GM18508 (cell line): ENCODE measurements around the gene EFS.
A peak's percentile ranks its signal among the peaks of the same experiment; 100 is the strongest.
"Not testable (repeated sequence)": the region's sequence is repeated elsewhere in the genome, so short reads cannot be mapped to it uniquely, and the experiment has no call there.

Experiments used
- ATAC-seq: cut with Tn5 transposase; IDR thresholded peaks from one replicate; pipeline ENCODE4 v1.9.1; 2021; ENCODE audit warnings: moderate number of reproducible peaks; ENCODE audit not compliant: insufficient read depth, unreplicated experiment

Gene EFS

DNA sequence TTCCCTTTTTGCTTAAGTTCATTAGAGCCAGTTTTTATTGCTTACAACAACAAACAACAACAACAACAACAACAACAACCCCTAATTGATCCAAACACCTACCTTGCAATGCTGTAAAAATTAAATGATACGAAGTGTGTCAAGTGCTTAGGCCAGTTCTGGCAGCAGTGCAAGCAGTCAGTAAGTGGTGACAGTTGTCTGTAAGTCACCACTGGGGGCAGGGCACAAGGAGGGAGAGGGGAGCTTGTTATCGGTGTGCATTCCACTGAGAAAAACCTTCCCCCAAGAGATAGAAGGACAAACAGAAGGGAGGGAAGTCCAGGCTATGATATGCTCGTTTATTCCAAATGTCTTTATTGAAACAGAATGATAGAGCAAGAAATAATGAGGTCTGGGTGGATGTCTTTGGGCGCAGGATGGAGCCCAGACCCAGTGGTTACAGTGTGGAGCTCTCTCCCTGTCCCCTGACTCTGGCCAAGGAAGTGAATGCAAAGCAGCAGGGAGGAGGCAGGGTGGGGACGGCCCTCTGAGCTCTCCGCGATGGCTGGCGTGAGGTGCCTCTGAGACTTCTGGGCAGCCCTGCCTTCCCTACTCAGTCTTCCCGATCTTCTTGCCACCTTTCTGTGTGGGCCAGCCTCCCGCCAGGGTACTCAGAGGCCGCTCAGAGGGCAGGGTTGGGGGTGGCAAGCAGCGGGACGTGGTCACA is 18.8 kb downstream of the EFS start:
- ATAC-seq: no peak

GRCh38 chr14:23344481-23344880 is 20.5 kb downstream of the EFS start:
- no peak for ATAC-seq

DNA sequence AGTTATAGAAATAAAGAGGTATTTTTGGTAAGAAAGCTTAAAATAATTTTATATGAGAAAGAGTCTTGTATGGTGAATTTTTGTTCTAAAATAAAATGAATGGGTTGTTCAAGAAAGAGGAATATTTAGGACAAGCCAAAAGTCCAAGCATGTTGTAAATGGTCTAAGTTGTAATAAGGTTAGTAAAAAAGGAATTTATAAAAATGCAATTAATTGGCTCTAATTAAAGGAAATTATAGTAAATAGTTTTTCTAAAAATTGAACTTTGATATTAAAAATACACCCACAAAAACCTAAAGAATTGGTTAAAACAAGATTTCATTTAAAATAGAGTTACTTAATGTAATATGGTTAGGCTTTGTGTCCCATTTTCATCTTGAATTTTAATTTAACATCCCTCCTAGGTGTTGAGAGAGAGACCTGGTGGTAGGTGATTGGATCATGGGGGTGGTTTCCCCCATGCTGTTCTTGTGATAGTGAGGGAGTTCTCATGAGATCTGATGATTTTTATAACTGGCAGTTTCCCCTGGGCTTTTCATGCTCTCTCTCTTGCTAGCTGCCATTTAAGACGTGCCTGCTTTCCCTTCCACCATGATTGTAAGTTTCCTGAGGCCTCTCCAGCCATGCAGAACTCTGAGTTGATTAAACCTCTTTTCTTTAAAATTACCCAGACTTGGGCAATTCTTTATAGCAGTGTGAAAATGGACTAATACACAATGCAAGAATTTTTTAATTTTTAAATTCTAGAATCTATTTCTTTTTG is 25.3 kb downstream of the EFS start:
- no peak for ATAC-seq

- no peak for ATAC-seq
Observed at GRCh38 chr14:23335623-23336022, 29.3 kb downstream of the EFS start.

GRCh38 chr14:23327947-23328744 is 36.8 kb downstream of the EFS start:
- no peak for ATAC-seq

- no peak for ATAC-seq
Observed at GRCh38 chr14:23326491-23327332, 38.3 kb downstream of the EFS start.

DNA sequence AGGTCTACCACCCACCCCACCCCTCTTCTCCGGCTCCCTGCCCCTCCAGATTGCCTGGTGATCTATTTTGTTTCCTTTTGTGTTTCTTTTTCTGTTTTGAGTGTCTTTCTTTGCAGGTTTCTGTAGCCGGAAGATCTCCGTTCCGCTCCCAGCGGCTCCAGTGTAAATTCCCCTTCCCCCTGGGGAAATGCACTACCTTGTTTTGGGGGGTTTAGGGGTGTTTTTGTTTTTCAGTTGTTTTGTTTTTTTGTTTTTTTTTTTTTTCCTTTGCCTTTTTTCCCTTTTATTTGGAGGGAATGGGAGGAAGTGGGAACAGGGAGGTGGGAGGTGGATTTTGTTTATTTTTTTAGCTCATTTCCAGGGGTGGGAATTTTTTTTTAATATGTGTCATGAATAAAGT is 39.2 kb downstream of the EFS start:
- not testable (repeated sequence) for ATAC-seq

DNA sequence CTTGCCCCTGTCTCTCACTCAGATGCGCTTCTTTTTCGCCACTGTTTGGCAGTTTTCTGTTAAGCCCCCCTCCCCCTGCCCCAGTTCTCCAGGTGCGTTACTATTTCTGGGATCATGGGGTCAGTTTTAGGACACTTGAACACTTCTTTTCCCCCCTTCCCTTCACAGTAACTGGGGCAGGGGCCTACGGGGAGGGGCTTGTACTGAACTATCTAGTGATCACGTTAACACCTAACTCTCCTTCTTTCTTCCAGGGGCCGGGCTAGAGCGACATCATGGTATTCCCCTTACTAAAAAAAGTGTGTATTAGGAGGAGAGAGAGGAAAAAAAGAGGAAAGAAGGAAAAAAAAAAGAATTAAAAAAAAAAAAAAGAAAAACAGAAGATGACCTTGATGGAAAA is 40.0 kb downstream of the EFS start:
- ATAC-seq: no peak

GRCh38 chr14:23324455-23324846 is 40.5 kb downstream of the EFS start:
- no peak for ATAC-seq

DNA sequence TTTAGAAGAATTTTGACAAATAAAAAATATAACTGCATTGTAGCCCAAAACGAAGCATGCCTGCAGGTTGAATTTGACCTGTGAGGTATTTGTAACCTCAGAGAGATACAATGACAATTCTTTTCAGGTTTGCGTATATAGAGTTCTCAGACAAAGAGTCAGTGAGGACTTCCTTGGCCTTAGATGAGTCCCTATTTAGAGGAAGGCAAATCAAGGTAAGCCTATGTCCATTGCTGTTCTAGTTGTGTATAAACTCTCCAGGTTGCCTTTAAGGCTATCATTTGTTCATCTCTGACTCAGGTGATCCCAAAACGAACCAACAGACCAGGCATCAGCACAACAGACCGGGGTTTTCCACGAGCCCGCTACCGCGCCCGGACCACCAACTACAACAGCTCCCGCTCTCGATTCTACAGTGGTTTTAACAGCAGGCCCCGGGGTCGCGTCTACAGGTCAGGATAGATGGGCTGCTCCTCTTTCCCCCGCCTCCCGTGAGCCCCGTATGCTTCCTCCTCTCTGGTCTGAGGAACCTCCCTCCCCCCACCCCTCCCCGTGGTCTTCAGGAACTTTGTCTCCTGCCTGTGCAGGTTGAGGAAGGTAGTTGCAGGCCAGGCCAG is 41.0 kb downstream of the EFS start:
- no peak for ATAC-seq

GRCh38 chr14:23322568-23323517 is 42.1 kb downstream of the EFS start:
- no peak for ATAC-seq

- ATAC-seq: no peak
Observed at GRCh38 chr14:23321572-23322547, 43.1 kb downstream of the EFS start.

DNA sequence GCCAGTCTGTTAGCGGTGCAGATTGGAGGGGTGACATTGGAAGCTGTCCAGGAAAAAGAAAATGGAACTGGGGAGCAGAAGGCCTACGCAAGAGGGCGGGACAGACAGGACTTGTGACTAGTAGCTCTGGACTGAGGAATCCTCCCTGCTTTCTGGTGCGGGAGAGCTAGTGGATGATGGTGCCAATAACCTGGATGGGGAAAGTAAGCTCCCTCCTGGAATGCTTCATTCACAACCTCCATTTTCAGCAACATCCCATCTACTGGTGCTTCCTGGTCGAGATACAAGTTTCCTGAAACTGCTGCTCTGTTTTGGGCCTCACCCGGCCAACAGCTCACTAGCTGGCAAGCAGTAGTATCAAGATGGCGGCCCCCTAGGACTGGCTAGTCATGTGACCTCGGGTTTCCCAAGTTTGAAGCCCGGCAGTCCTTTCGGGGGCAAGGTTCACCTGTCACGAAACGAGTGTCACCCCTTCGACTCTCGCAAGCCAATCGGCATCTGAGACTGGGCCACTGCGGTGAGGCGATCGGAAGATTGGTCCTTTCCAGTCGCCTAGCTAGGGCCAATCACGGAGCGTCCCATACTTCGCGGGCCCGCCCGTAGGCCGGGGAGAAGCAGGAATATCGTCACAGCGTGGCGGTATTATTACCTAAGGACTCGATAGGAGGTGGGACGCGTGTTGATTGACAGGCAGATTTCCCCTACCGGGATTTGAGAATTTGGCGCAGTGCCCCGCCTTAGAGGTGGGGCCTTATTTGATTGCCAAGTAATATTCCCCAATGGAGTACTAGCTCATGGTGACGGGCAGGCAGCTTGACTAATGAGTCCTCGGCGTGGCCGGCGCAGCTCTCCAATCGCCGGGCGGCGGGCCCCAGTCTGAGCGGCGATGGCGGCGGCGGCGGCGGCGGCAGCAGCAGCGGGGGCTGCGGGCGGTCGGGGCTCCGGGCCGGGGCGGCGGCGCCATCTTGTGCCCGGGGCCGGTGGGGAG is 44.1 kb downstream of the EFS start, which contains the start of gene PABPN1:
Gene PABPN1, plus strand, starts transcription at position 874 of the 988 bp plus-strand sequence. Its CDS starts 13 bp downstream, at position 887.
- peak; percentile 90 for ATAC-seq

DNA sequence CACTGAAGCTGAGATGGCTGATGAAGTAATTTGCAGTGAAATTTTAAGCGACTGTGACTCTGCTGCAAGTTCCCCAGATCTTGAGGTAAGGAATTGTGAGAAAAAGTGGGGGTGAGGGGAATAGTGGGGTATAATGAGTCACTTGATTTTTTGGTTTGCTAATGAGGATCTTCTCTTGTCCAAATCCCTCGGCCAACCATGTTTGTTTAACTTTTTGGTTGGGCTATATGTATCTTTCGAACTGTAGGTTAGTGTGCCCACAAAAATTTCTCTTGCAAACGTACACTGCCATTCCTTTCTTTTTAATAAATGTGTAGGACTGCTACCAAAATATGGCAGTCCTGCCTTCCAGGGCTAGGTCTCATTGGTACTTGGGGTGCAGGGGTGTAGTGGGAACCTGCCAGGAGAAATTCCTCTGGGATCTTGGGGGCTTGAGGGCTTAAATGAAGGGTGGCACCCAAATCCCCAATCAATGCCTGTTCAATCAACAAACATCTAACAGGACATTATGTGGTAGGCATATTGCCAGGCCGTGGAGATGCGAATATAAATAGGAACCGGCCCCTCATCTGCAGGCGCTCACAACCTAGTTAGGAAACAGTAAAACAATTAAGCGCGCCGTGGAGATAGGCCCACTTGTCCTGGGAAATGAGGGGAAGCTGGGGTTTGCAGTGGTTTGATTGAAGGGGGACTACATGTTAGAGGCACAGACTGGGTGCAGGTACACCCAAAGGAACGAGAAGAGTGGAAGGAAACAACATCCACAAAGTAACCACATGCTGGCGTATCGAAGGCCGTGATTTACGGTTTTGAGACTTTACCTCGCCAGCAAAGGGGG is 45.0 kb downstream of the EFS start:
- no peak for ATAC-seq

GRCh38 chr14:23316300-23316699 is 48.7 kb downstream of the EFS start:
- ATAC-seq: no peak
